Endothelial cell of umbilical vein (primary cell): ENCODE measurements around the gene ZNF407. TPM values are rescaled to one million over a fixed set of nuclear protein-coding genes. Genes with fewer than 3 reads are reported as not detected.

Source experiments
- BruUV-seq: library from RNA; stranded (reverse); fragments of 400-500 nt; replicated peaks from 2 replicates; lab custom pipeline; 2021; lab: Mats Ljungman, UMichigan
- CTCF ChIA-PET: fragments of 300-600, 350-600 bp; sonication (Branson Sonifier 250); formaldehyde crosslinking; loops from one replicate; lab custom pipeline; 2021; ENCODE audit warnings: antibody characterized with exemption, inconsistent platforms; lab: Charles Lee
- POLR2A ChIA-PET: fragments of 300-600, 350-600 bp; sonication (Branson Sonifier 250); formaldehyde crosslinking; loops from one replicate; lab custom pipeline; 2021; ENCODE audit warnings: antibody characterized with exemption, inconsistent platforms; lab: Charles Lee
- DNase-seq: peaks from one replicate; pipeline ENCODE4 v3.0.0-alpha.2; 2011; ENCODE audit warnings: low read depth, low spot score
- FAIRE-seq: peaks from 2 replicates; lab custom pipeline; 2011; peaks lifted over from hg19 to GRCh38; lab: Jason Lieb, UNC
- H2AFZ ChIP-seq: 2 replicates; pipeline ENCODE4 v1.6.0; 2012; ENCODE audit warnings: low read depth, low read length, control low read depth, inconsistent platforms
- H3K27ac ChIP-seq: 2 replicates; pipeline ENCODE4 v1.5.1; 2011; ENCODE audit warnings: low read depth, mild to moderate bottlenecking, control low read depth, low read length, moderate library complexity; ENCODE audit not compliant: insufficient read depth
- H3K27me3 ChIP-seq, 2 experiments: 2 replicates each; pipeline versions ENCODE4 v1.6.0 to v1.6.1; 2011; ENCODE audit warnings: low read length in 2 of 2, mixed read lengths in 1 of 2; ENCODE audit not compliant: control insufficient read depth in 2 of 2, insufficient read depth in 2 of 2
- H3K36me3 ChIP-seq, 2 experiments: 2 replicates in 1 of 2; 3 replicates in 1 of 2; pipeline ENCODE4 v1.5.1; 2011; ENCODE audit warnings: low read length in 2 of 2, mild to moderate bottlenecking in 1 of 2, moderate library complexity in 1 of 2; ENCODE audit not compliant: control insufficient read depth in 2 of 2, insufficient read depth in 2 of 2; ENCODE audit errors: extremely low read depth in 1 of 2
- H3K4me1 ChIP-seq: 3 replicates; pipeline ENCODE4 v1.5.1; 2011; ENCODE audit warnings: mild to moderate bottlenecking, low read length; ENCODE audit not compliant: control insufficient read depth, insufficient read depth; ENCODE audit errors: extremely low read depth
- H3K4me2 ChIP-seq: 2 replicates; pipeline ENCODE4 v1.6.1; 2011; ENCODE audit warnings: low read length, control low read depth, mixed read lengths; ENCODE audit not compliant: insufficient read depth
- H3K4me3 ChIP-seq, 3 experiments: fragments of 200-600 bp in 1 of 3; sonication (generic), shearing (Covaris generic) in 1 of 3; replicated peaks in 1 of 3; 2 replicates each; pipeline ENCODE4 v1.5.1; 2011 to 2016; ENCODE audit warnings: control low read depth in 3 of 3, low read length in 3 of 3, mild to moderate bottlenecking in 2 of 3, inconsistent platforms in 1 of 3, low read depth in 1 of 3, moderate library complexity in 1 of 3; ENCODE audit not compliant: insufficient read depth in 1 of 3
- H3K79me2 ChIP-seq: 2 replicates; pipeline ENCODE4 v1.6.0; 2012; ENCODE audit warnings: low read length, inconsistent platforms; ENCODE audit not compliant: control insufficient read depth, insufficient read depth
- H3K9ac ChIP-seq: replicated peaks from 2 replicates; pipeline ENCODE3; 2011; ENCODE audit warnings: low read length, control low read depth; ENCODE audit not compliant: insufficient read depth; ENCODE audit errors: extremely low read depth
- H3K9me1 ChIP-seq: replicated peaks from 3 replicates; pipeline ENCODE4 v1.6.0; 2011; ENCODE audit warnings: mild to moderate bottlenecking, low read length; ENCODE audit not compliant: control insufficient read depth, insufficient read depth; ENCODE audit errors: extremely low read depth
- H3K9me3 ChIP-seq: replicated peaks from 2 replicates; pipeline ENCODE4 v1.5.1; 2012; ENCODE audit warnings: low read length, inconsistent platforms; ENCODE audit not compliant: control insufficient read depth, insufficient read depth
- H4K20me1 ChIP-seq: replicated peaks from 2 replicates; pipeline ENCODE3; 2011; ENCODE audit warnings: mild to moderate bottlenecking, low read length; ENCODE audit not compliant: control insufficient read depth, insufficient read depth; ENCODE audit errors: extremely low read depth
- EZH2 ChIP-seq: IDR thresholded peaks from 2 replicates; pipeline ENCODE4 v1.6.1; 2012; ENCODE audit warnings: borderline replicate concordance, low read depth, mild to moderate bottlenecking, moderate library complexity, low read length, inconsistent platforms; ENCODE audit not compliant: severe bottlenecking
- FOS ChIP-seq: IDR thresholded peaks from 2 replicates; pipeline ENCODE4 v1.6.1; 2011; ENCODE audit warnings: mild to moderate bottlenecking, low read length, moderate library complexity, borderline replicate concordance; ENCODE audit not compliant: insufficient read depth
- GATA2 ChIP-seq: IDR thresholded peaks from 2 replicates; pipeline ENCODE4 v1.7.0; 2011; ENCODE audit warnings: low read depth, mild to moderate bottlenecking, moderate library complexity, mixed read lengths, low read length; ENCODE audit not compliant: insufficient read length, insufficient read depth
- JUN ChIP-seq: IDR thresholded peaks from 2 replicates; pipeline ENCODE4 v1.6.1; 2011; ENCODE audit warnings: borderline replicate concordance, low read depth; ENCODE audit not compliant: insufficient read length, insufficient read depth
- MAX ChIP-seq: IDR thresholded peaks from 2 replicates; pipeline ENCODE4 v1.6.1; 2011; ENCODE audit not compliant: insufficient read depth, insufficient read length
- MYC ChIP-seq: IDR thresholded peaks from one replicate; pipeline ENCODE4 v1.6.1; 2011; ENCODE audit warnings: mild to moderate bottlenecking, low read depth, low read length
- POLR2A ChIP-seq: IDR thresholded peaks from 2 replicates; pipeline ENCODE4 v1.6.1; 2012; ENCODE audit warnings: low read depth, mild to moderate bottlenecking, control low read depth, low read length
- POLR2AphosphoS5 ChIP-seq: IDR thresholded peaks from 2 replicates; pipeline ENCODE4 v1.6.1; 2012; ENCODE audit warnings: low read depth, mild to moderate bottlenecking, control low read depth, low read length, moderate library complexity; ENCODE audit not compliant: insufficient read depth
- dilution Hi-C: fragments of 300-500 bp; cut with MboI; formaldehyde crosslinking; loops from one replicate; pipeline ENCODE4 v1.15.0; 2019; ENCODE audit warnings: low sequenced_read_pairs; ENCODE audit not compliant: extremely low pct_ligation_motif_present
- intact Hi-C: fragments of 100-400 bp; cut with micrococcal nuclease; formaldehyde crosslinking; loops from one replicate; pipeline ENCODE4 v1.10.0; 2022
- polyA plus RNA-seq, 4 experiments: library from polyadenylated mRNA; depleted of rRNA in 3 of 4; stranded (reverse) in 3 of 4; unstranded in 1 of 4; fragments of >200 nt; gene quantifications; 2 replicates each; pipeline versions ENCODE4 v1.2.1 to v1.2.3, GENCODE V29; 2011 to 2012; ENCODE audit warnings: missing spikeins in 1 of 4
- total RNA-seq: library from RNA; stranded (reverse); gene quantifications from 2 replicates; pipeline ENCODE4 v1.2.3, GENCODE V29; 2021
- TF ChIP-seq, protein P1 (sequence below), 2 donors: IDR thresholded peaks; 1 replicate in 1 of 2; 2 replicates in 1 of 2; pipeline ENCODE4 v1.5.1; 2011; ENCODE audit warnings: low read length in 2 of 2, mild to moderate bottlenecking in 2 of 2, moderate library complexity in 2 of 2, control low read depth in 1 of 2, inconsistent platforms in 1 of 2, low read depth in 1 of 2; ENCODE audit not compliant: insufficient read depth in 1 of 2; ENCODE audit errors: extremely low read depth in 1 of 2

The ZNF407 gene
- total and polyA plus RNA-seq, 2 donors (not counting 3 experiments of a cell fraction or from before 2014, with no cell fraction given), result 3.8 to 20.1 TPM

- Histone ChIP-seq H2AFZ (no peak overlapping the region), H3K27ac (no peak overlapping the region), H3K27me3 (no peaks in the 10 kb centered on the region), H4K20me1 (no peaks in the 10 kb centered on the region), H3K9ac (no peak overlapping the region), H3K4me3 (no peak overlapping the region), H3K4me2 (no peak overlapping the region), H3K36me3 (no peaks in the 10 kb centered on the region), H3K9me1 (no peaks in the 10 kb centered on the region), H3K4me1 (peaks cover 5% of the 10 kb centered on the region), H3K79me2 (no peaks in the 10 kb centered on the region), H3K9me3 (no peaks in the 10 kb centered on the region)
- POLR2A ChIA-PET, result no interaction called here
- dilution Hi-C loops (no loop called here), intact Hi-C loops (loop anchor here (1.0 to 10.0 kb wide), 7 partner anchors 213 to 1698 kb away; partner anchors contain the start of gene TSHZ1)
- no TSS peak for BruUV-seq
- FAIRE-seq (no peak), DNase-seq (no peak)
- TF ChIP-seq FOS (no peak), MAX (no peak), EZH2 (no peak), MYC (no peak), POLR2AphosphoS5 (no peak), JUN (no peak), GATA2 (no peak), POLR2A (no peak)
- TF ChIP-seq, protein P1, sequence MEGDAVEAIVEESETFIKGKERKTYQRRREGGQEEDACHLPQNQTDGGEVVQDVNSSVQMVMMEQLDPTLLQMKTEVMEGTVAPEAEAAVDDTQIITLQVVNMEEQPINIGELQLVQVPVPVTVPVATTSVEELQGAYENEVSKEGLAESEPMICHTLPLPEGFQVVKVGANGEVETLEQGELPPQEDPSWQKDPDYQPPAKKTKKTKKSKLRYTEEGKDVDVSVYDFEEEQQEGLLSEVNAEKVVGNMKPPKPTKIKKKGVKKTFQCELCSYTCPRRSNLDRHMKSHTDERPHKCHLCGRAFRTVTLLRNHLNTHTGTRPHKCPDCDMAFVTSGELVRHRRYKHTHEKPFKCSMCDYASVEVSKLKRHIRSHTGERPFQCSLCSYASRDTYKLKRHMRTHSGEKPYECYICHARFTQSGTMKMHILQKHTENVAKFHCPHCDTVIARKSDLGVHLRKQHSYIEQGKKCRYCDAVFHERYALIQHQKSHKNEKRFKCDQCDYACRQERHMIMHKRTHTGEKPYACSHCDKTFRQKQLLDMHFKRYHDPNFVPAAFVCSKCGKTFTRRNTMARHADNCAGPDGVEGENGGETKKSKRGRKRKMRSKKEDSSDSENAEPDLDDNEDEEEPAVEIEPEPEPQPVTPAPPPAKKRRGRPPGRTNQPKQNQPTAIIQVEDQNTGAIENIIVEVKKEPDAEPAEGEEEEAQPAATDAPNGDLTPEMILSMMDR (IDR thresholded peaks at IDR 0.05; ENCODE audit: extremely low read depth in 1 of 2, insufficient read depth in 1 of 2, low read depth in 1 of 2, low read length in 2 of 2), result no peak
- CTCF ChIA-PET, result interaction anchor here (0.6 to 4.2 kb wide), 12 partner anchors 8 to 1697 kb away, joined by 3 to 54 read pairs (median 6); partner anchors contain the start of gene TSHZ1
These were observed 53.9 kb downstream of the ZNF407 start for GRCh38 chr18:74651327-74652128.
